ENCODE measurements around the gene FOXO1.

Gene FOXO1

DNA sequence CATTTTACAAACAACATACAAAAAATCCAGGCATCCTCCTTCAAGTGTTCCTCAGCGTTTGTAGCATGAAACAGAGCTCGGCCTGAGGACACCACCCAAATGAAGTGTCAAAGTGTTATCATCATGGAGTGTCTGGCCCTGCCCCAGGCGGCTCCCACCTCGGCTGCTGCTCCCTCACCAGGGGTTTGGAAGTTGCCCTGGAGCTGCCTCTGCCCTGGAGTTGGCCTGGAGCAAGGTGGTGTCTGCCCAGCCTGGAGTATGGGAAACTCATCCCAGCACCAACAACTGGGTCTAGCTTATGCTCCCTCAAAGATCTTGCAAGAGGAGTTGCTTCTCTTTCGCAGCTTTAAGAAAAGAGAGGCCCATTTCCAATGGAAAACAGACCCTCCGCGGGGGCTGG, 120.4 kb downstream of the FOXO1 start:
- DNase-seq (ENCODE audit: low read depth) = no peak

DNA sequence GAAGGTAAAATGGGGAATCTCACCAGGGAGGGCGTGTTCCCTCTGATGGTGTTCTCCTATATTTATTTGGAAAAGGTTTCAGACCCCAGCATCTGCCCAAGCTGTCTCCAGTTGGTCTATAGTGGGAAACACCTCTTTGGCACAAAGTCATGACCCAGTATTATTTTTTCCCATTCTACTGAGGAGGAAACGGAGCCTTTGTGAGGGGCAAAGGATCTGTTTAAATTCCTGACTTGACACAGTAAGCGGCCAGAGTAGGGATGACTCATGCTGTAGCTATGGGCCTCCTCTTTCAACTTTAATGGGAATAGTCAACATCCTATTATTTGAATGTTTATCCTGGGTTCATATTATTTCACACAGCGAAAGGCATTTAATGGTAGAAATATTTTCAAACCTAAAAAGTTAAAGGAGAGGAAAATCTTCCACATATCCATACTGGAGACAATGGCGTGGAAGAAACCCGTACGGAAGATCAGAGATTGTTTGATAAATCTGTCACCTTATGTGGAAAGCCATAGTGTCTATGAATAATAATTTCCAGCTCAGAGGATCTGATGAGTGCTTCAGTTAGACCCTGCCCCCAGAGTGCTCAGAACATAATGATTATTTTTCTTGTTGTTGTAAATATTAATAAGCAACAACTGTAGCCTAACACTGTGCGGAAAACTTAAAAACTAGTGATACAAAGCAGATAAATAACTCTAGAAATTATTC, 126.0 kb downstream of the FOXO1 start:
- peak; percentile 91 for DNase-seq (ENCODE audit: low read depth)

GRCh38 chr13:40539576-40540327, 126.7 kb downstream of the FOXO1 start:
- peak; percentile 43 for DNase-seq (ENCODE audit: low read depth)

DNA sequence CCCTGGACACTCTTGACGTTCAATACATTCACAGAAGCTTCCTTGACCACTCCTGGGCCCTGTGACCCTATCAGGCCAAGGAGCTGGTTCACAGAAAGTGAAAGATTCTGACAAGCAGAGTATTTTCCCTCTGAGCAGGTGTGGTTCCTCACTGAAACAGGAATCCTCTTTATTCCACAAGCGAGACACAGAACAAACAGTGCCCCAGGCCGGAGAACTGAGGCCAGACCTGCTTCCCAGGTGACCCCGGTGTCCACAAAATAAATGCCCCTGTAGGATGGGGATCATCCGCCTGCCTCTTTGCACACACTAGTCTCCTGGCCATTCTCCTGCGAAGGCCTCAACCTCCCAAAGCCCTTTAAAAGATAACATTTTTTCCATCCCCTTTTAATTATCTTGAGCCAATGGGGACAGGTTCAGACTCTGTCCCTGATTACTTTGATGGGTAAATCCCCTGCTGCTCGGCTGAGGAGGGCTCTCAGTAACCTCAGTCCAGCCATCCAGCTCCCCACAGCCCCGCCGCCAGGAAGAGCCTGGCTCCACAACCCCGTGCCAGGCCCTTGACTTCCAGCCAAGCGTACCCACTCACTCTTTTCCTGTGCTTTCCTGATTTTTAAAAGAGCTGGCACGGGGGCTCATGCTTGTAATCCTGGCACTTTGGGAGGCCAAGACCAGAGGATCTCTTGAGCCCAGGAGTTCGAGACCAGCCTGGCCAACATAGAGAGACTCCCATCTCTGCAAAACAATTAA, 129.1 kb downstream of the FOXO1 start:
- DNase-seq (ENCODE audit: low read depth) = no peak

GRCh38 chr13:40536443-40537113, 129.9 kb downstream of the FOXO1 start:
- no peak for DNase-seq (ENCODE audit: low read depth)

GRCh38 chr13:40535345-40535836, 131.1 kb downstream of the FOXO1 start:
- no peak for DNase-seq (ENCODE audit: low read depth)

DNA sequence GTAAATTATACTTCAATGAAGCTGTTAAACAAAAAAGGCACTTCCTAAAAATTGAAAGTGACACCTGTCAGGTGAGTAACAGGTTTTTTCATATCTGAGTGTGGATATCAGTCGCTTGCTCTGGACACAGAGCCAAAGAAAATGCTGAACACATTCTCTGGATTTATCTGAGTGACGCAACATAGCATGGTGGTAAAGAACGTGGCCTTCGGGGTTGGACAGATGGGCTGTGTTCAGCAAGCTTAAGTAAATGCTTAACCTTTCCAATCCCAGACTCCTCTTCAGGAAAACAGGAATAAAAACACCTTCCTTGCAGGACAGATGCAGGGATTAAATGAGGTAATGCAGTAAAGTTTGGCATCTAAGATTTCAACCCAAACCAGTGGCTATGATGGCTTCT, 132.0 kb downstream of the FOXO1 start:
- peak; percentile 81 for DNase-seq (ENCODE audit: low read depth)

- DNase-seq (ENCODE audit: low read depth) = no peak
Observed at GRCh38 chr13:40533072-40533471, 133.4 kb downstream of the FOXO1 start.

DNA sequence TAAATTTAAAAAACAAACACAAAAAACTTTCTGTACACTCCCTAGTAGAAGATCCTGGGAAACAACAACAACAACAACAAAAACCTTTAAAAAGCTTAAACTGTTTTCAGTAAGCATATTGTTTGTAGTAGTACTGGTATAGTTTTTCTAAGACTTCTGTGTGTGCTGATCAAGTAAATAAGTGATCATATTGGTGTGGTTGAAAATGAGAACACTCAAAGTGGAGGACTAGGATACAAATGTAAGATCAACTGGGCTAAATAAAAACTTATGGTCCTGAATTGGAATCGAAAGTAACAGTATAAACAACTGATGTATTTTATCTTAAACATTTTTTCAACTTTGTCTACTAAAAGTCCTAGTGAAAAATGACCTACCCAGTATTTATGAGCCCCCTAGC, 135.5 kb downstream of the FOXO1 start:
- no peak for DNase-seq (ENCODE audit: low read depth)

DNA sequence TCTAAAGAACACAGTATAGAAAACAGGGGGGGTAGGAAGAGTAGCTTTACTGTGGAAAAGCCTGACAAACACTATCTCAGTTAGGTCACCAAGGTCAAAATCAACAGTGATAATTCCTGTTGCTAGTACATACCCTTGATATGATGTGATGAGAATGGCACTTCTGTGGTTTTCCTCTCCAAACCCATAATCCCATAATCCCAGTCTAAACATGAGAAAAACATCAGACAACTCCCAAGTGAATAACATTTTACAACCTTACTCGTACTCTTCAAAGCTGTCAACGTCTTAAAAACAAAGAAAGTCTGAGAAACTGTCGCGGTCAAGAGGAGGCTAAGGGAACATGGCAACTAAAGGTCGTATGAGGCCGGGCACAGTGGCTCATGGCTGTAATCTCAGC, 137.6 kb downstream of the FOXO1 start:
- peak; percentile 90 for DNase-seq (ENCODE audit: low read depth)

GRCh38 chr13:40527914-40528313, 138.5 kb downstream of the FOXO1 start:
- no peak for DNase-seq (ENCODE audit: low read depth)

GRCh38 chr13:40522282-40522681, 144.2 kb downstream of the FOXO1 start:
- DNase-seq (ENCODE audit: low read depth) = no peak

DNA sequence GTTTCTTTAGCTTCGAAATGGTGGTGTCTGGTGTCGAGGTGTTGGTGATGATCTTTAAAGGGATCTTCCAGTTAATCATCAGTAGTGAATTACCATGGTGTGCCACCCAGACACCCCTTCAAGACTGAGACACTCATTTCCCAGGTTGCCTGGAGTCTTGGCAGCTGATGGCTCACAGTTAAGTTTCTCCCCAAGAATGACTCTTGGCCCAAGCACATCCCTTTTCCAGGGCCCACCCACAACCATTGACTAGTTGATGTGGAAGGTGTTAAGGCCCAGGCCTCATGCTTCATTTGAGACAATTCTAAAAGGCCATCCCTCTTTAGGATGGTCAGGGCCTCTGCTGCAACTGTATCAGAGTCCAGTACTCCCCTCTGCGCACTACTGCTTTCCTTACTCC, 145.5 kb downstream of the FOXO1 start:
- no peak for DNase-seq (ENCODE audit: low read depth)

GRCh38 chr13:40519637-40520036, 146.8 kb downstream of the FOXO1 start:
- DNase-seq (ENCODE audit: low read depth) = no peak

- no peak for DNase-seq (ENCODE audit: low read depth)
Observed at GRCh38 chr13:40518481-40518882, 148.0 kb downstream of the FOXO1 start.

DNA sequence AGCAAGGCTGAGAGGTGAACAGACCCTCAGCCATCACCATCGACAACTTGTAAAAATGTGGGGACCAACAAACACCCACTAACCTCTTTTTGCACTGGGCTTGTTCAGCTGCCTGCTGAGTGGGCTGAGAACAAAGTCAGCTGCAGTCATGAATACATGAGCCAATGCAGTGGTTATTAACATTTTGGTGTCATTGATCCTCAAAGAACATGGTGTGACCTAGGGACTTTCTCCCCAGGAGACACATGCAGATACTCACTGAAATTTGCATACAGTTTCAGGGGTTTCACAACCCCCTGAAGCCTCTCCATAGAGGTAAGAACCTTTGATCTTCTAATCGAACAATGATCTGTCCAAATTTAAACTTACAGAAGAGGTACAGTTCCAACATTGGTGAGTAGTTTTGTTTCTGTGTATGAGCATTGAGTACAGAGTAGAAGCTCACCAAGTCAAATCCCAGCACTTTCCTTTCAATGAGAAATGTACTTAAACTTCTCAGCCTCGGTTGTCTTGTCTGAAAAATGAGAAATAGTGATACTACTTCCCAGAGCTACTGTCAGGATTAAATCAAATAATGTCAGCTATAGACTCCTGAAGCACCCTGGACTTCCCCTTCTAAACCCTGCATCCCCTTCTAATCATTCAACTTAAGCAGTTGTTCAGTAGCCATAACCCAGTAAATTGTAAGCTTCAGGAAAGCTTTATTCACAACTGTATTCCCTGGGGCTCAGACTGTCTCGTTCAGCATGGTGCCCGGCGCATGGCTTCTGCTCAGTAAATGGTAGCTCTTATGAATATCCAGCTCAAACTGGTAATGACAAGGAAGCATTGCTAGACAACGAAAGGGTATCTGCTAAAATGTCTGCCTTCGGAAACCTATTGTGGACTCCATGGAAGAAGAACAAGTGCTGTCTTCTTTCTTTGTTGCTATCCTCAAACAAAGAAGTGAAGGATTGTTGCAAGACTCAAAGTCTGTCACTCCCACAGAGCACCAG, 148.7 kb downstream of the FOXO1 start:
- DNase-seq (ENCODE audit: low read depth) = no peak

GRCh38 chr13:40515702-40516101, 150.7 kb downstream of the FOXO1 start:
- DNase-seq (ENCODE audit: low read depth) = no peak

DNA sequence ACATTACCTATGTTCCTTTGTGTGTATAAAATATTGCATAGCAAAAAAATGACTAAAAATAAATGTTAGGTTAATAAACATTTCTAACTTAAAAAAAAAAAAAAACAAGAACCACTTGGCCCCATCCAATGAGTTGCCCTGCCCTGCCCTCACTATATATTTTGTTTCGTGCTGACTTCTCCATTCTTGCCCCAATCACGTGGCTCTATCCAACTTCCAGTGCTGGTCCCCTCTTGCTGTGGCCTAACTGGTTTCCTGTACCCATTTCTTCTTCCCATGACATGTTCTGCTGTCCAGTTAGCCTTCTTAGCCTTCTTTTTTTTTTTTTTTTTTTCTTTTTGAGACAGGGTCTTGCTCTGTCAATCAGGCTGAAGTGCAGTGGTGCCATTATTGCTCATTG, 151.6 kb downstream of the FOXO1 start:
- DNase-seq (ENCODE audit: low read depth) = no peak

GRCh38 chr13:40509876-40510275, 156.6 kb downstream of the FOXO1 start:
- DNase-seq (ENCODE audit: low read depth) = peak; percentile 65

- DNase-seq (ENCODE audit: low read depth) = no peak
Observed at GRCh38 chr13:40508767-40509342, 157.6 kb downstream of the FOXO1 start.

DNA sequence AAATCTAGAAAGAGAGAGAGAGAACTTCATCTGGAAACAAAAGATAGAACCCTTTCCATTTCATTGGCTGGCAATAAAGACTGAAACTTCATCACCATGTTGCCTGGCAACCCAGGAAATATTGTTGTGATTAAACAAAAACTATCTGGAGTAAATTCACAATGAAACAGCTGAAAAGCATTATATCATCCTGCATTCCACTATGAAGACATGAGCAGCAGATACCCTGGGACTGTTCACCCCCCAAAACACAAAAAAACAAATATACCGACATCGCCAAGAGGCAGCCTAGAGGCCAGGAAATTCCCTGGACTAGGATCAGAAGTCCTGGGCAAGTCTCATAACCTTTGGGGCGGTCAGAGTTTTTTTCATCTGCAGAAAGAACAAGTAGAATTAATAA, 158.3 kb downstream of the FOXO1 start:
- DNase-seq (ENCODE audit: low read depth) = peak; percentile 80
